IMR-90 (cell line): ENCODE results near the gene GRK5.
A peak's percentile ranks its signal among the peaks of the same experiment; 100 is the strongest.

Source experiments
- CHD1 ChIP-seq: IDR thresholded peaks from 2 replicates; pipeline ENCODE4 v1.6.1; 2012; ENCODE audit warnings: low read depth, low read length, improper control_type of control experiment
- CTCF ChIP-seq: conservative IDR thresholded peaks from 2 replicates; pipeline ENCODE4 v1.5.1; 2012; ENCODE audit warnings: mild to moderate bottlenecking, low read depth, low read length, improper control_type of control experiment
- MAFK ChIP-seq: IDR thresholded peaks from 2 replicates; pipeline ENCODE4 v1.6.1; 2012; ENCODE audit warnings: low read depth, low read length, improper control_type of control experiment
- RAD21 ChIP-seq: IDR thresholded peaks from 2 replicates; pipeline ENCODE4 v1.6.1; 2012; ENCODE audit warnings: low read length, improper control_type of control experiment
- SMC3 ChIP-seq: fragments of 150-350 bp; IDR thresholded peaks from 2 replicates; pipeline ENCODE4 v1.6.1; 2016; ENCODE audit warnings: low read depth, mild to moderate bottlenecking, antibody characterized with exemption, low read length, moderate library complexity

GRCh38 chr10:119401671-119402395, 194.5 kb downstream of the GRK5 start:
- TF ChIP-seq MAFK (no peak), CHD1 (0 out of 2 replicates have a peak, but pooled peaks have one; percentile 30), CTCF (no peak), SMC3 (no peak), RAD21 (no peak)
